Measurements from ENCODE around the gene RPA4. TPM values are rescaled to one million over a fixed set of nuclear protein-coding genes. Genes with fewer than 3 reads are reported as not detected.

RPA4 gene
- total and polyA plus RNA-seq, 10 of the 15 experiments (the other 5 are each of a cell fraction or from before 2014, with no cell fraction given): 0.20 to 1.3 (median 0.43) TPM

GRCh38 chrX:96861661-96862060 lies 22.0 kb upstream of the RPA4 start (continued):
- TF ChIP-seq USF1 (IDR thresholded peaks at IDR 0.05; ENCODE audit: borderline replicate concordance, extremely low read length, insufficient read depth, low read depth, low read length) (no peak), CHD2 (IDR thresholded peaks at IDR 0.05; ENCODE audit: borderline replicate concordance, low read depth, low read length) (no peak), NFXL1 (IDR thresholded peaks at IDR 0.05; ENCODE audit: borderline replicate concordance) (no peak), RBBP5 (conservative IDR thresholded peaks at IDR 0.05) (no peak), E4F1 (IDR thresholded peaks at IDR 0.05; ENCODE audit: borderline replicate concordance, partially characterized antibody) (no peak), TARDBP (IDR thresholded peaks at IDR 0.05; ENCODE audit: borderline replicate concordance) (no peak), NR2C2 (IDR thresholded peaks at IDR 0.05; ENCODE audit: borderline replicate concordance, control insufficient read depth, insufficient read length, low read depth) (no peak), IKZF2 (IDR thresholded peaks at IDR 0.05) (no peak), EP300 (IDR thresholded peaks at IDR 0.05; ENCODE audit: borderline replicate concordance in 1 of 2, control insufficient read depth in 1 of 2, low read depth in 2 of 2, low read length in 2 of 2) (no peak)

GRCh38 chrX:96884027-96884426 lies 319 bp downstream of the RPA4 start:
- no peak overlapping the region for H3K27ac ChIP-seq (ENCODE audit: control insufficient read depth, insufficient read depth)
- no TSS peak for BruUV-seq (replicated peaks)
- no peaks in the 10 kb centered on the region for H3K27me3 ChIP-seq (replicated peaks in 1 of 2; ENCODE audit: control insufficient read depth in 2 of 2, insufficient read depth in 2 of 2, low read length in 1 of 2)
- ChIA-PET SMC1A (ENCODE audit: uncharacterized antibody, unreplicated experiment) (no interaction called here), CTCF (no interaction called here), POLR2A (no interaction called here), RAD21 (ENCODE audit: unreplicated experiment) (no interaction called here)
- no peaks in the 10 kb centered on the region for H4K20me1 ChIP-seq (ENCODE audit: control insufficient read depth, insufficient read depth)
- H3K9me3 ChIP-seq (replicated peaks; ENCODE audit: control insufficient read depth, insufficient read depth, low read length): no peaks in the 10 kb centered on the region
- H3K4me3 ChIP-seq: no peak overlapping the region
- no peak for FAIRE-seq
- no peak for ATAC-seq
- in situ Hi-C loops (cut with MboI) (no loop called here), intact Hi-C loops (cut with micrococcal nuclease; ENCODE audit: unreplicated experiment) (no loop called here)
- 57% methylated on average over 13 of the region's 13 CpGs for WGBS (ENCODE audit: insufficient coverage, insufficient replicate concordance, low lambda C conversion rate, missing lambda C conversion rate)
- no peak overlapping the region for H3K9ac ChIP-seq (ENCODE audit: control insufficient read depth, insufficient read depth, low read length)
- no peaks in the 10 kb centered on the region for H3K36me3 ChIP-seq (ENCODE audit: control insufficient read depth in 2 of 2, insufficient read depth in 2 of 2, low read length in 1 of 2)
- H3K4me2 ChIP-seq (ENCODE audit: control insufficient read depth, insufficient read depth): no peak overlapping the region
- H2AFZ ChIP-seq (ENCODE audit: control insufficient read depth, low read depth, low read length): no peak overlapping the region
- H3K4me1 ChIP-seq (ENCODE audit: control insufficient read depth, insufficient read depth, low read length): no peaks in the 10 kb centered on the region
- no peak for DNase-seq (ENCODE audit: low read depth, low spot score)
- no peaks in the 10 kb centered on the region for H3K79me2 ChIP-seq (ENCODE audit: control insufficient read depth, insufficient read depth, low read length)
- no peak for TF ChIP-seq MEF2B (IDR thresholded peaks at IDR 0.05; ENCODE audit: partially characterized antibody, poor library complexity, severe bottlenecking)
- no peak for TF ChIP-seq ESRRA (IDR thresholded peaks at IDR 0.05; ENCODE audit: low read length)
- TF ChIP-seq ZBTB11 (CRISPR knock-in tag; IDR thresholded peaks at IDR 0.05): no peak
- no peak for TF ChIP-seq HDGF (IDR thresholded peaks at IDR 0.05)
- no peak for TF ChIP-seq POU2F2 (IDR thresholded peaks at IDR 0.05; ENCODE audit: borderline replicate concordance, low read depth, low read length)
- TF ChIP-seq ZSCAN29 (IDR thresholded peaks at IDR 0.05): no peak
- TF ChIP-seq KDM1A (IDR thresholded peaks at IDR 0.05; ENCODE audit: borderline replicate concordance): no peak
